ENCODE results near the gene CDH23.

GRCh38 chr10:71421075-71421434 lies 24.3 kb downstream of the CDH23 start:
- TF ChIP-seq CTCF (IDR thresholded peaks at IDR 0.05) (no peak), POLR2A (IDR thresholded peaks at IDR 0.05) (no peak)
